GM19467 (cell line): ENCODE data around the gene ARHGAP22.

ENCODE experiments used
- ATAC-seq: cut with Tn5 transposase; IDR thresholded peaks from one replicate; pipeline ENCODE4 v1.9.1; 2021; ENCODE audit warnings: mild to moderate bottlenecking, moderate library complexity; ENCODE audit not compliant: unreplicated experiment

ARHGAP22 gene

GRCh38 chr10:48555310-48556042 is 49.4 kb downstream of the ARHGAP22 start:
- no peak for ATAC-seq

GRCh38 chr10:48554656-48555055 is 50.2 kb downstream of the ARHGAP22 start:
- no peak for ATAC-seq

GRCh38 chr10:48554246-48554645 is 50.6 kb downstream of the ARHGAP22 start:
- ATAC-seq = no peak

GRCh38 chr10:48552946-48553564 is 51.8 kb downstream of the ARHGAP22 start:
- ATAC-seq = no peak

GRCh38 chr10:48551861-48552591 is 52.8 kb downstream of the ARHGAP22 start:
- no peak for ATAC-seq

GRCh38 chr10:48550977-48551376 is 53.9 kb downstream of the ARHGAP22 start:
- ATAC-seq = no peak

GRCh38 chr10:48550071-48550691 is 54.7 kb downstream of the ARHGAP22 start:
- ATAC-seq = no peak

- ATAC-seq = no peak
Observed at GRCh38 chr10:48549236-48549635, 55.6 kb downstream of the ARHGAP22 start.

GRCh38 chr10:48548531-48549135 is 56.2 kb downstream of the ARHGAP22 start:
- no peak for ATAC-seq

GRCh38 chr10:48547981-48548380 is 56.9 kb downstream of the ARHGAP22 start:
- no peak for ATAC-seq

GRCh38 chr10:48547061-48547895 is 57.6 kb downstream of the ARHGAP22 start:
- no peak for ATAC-seq

GRCh38 chr10:48545462-48546145 is 59.3 kb downstream of the ARHGAP22 start:
- ATAC-seq = no peak

GRCh38 chr10:48543182-48543844 is 61.6 kb downstream of the ARHGAP22 start:
- ATAC-seq = no peak

GRCh38 chr10:48542471-48543181 is 62.2 kb downstream of the ARHGAP22 start:
- no peak for ATAC-seq

GRCh38 chr10:48541144-48541795 is 63.6 kb downstream of the ARHGAP22 start:
- ATAC-seq = no peak

- no peak for ATAC-seq
Observed at GRCh38 chr10:48538611-48539010, 66.3 kb downstream of the ARHGAP22 start.

GRCh38 chr10:48536916-48537890 is 67.7 kb downstream of the ARHGAP22 start:
- ATAC-seq = no peak
